ENCODE data around the gene FITM1.

Gene FITM1

GRCh38 chr14:24092110-24092504 is 38.4 kb upstream of the FITM1 start:
- Mint-ChIP-seq H3K27me3 (ENCODE audit: low read depth) (peaks cover 7% of the 10 kb centered on the region), H3K4me3 (peak overlapping the region; percentile 94 to 97 (median 95)), H3K27ac (peak overlapping the region in 1 of 3 experiments; percentile 13), H3K9me3 (no peaks in the 10 kb centered on the region), H3K4me1 (peaks cover 29% of the 10 kb centered on the region), H3K36me3 (ENCODE audit: low read depth) (no peaks in the 10 kb centered on the region)
- TF ChIP-seq, protein P1, sequence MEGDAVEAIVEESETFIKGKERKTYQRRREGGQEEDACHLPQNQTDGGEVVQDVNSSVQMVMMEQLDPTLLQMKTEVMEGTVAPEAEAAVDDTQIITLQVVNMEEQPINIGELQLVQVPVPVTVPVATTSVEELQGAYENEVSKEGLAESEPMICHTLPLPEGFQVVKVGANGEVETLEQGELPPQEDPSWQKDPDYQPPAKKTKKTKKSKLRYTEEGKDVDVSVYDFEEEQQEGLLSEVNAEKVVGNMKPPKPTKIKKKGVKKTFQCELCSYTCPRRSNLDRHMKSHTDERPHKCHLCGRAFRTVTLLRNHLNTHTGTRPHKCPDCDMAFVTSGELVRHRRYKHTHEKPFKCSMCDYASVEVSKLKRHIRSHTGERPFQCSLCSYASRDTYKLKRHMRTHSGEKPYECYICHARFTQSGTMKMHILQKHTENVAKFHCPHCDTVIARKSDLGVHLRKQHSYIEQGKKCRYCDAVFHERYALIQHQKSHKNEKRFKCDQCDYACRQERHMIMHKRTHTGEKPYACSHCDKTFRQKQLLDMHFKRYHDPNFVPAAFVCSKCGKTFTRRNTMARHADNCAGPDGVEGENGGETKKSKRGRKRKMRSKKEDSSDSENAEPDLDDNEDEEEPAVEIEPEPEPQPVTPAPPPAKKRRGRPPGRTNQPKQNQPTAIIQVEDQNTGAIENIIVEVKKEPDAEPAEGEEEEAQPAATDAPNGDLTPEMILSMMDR (IDR thresholded peaks at IDR 0.05; ENCODE audit: unreplicated experiment in 3 of 3), result no peak

- Mint-ChIP-seq H3K9me3 (no peaks in the 10 kb centered on the region), H3K4me1 (peaks cover 28% of the 10 kb centered on the region), H3K27ac (peak overlapping the region; percentile 65 to 87 (median 66)), H3K27me3 (ENCODE audit: low read depth) (peaks cover 7% of the 10 kb centered on the region), H3K4me3 (peak overlapping the region; percentile 94 to 97 (median 95)), H3K36me3 (ENCODE audit: low read depth) (no peaks in the 10 kb centered on the region)
- TF ChIP-seq, protein P1 (IDR thresholded peaks at IDR 0.05; ENCODE audit: unreplicated experiment in 3 of 3), result no peak
These were observed 37.8 kb upstream of the FITM1 start for GRCh38 chr14:24092505-24093206.

- H3K4me1 Mint-ChIP-seq, result peaks cover 28% of the 10 kb centered on the region
- TF ChIP-seq, protein P1 (IDR thresholded peaks at IDR 0.05; ENCODE audit: unreplicated experiment in 3 of 3), result no peak
- peak overlapping the region; percentile 94 to 97 (median 95) for H3K4me3 Mint-ChIP-seq
- H3K36me3 Mint-ChIP-seq (ENCODE audit: low read depth), result no peaks in the 10 kb centered on the region
- H3K9me3 Mint-ChIP-seq, result no peaks in the 10 kb centered on the region
- H3K27ac Mint-ChIP-seq, result peak overlapping the region; percentile 65 to 87 (median 66)
- peaks cover 7% of the 10 kb centered on the region for H3K27me3 Mint-ChIP-seq (ENCODE audit: low read depth)
These were observed 37.1 kb upstream of the FITM1 start for GRCh38 chr14:24093207-24093900.

- TF ChIP-seq, protein P1 (IDR thresholded peaks at IDR 0.05; ENCODE audit: unreplicated experiment in 3 of 3), result peak in 1 of 3 experiments; percentile 6
- H3K4me3 Mint-ChIP-seq, result peak within 1 kb of the TSS; percentile 94 to 97 (median 95)
These were observed 36.3 kb upstream of the FITM1 start, which contains the start of gene PCK2 for GRCh38 chr14:24093901-24094840. PCK2 (plus strand) TSS chr14:24094311; CDS start chr14:24094406, 95 bp downstream.

DNA sequence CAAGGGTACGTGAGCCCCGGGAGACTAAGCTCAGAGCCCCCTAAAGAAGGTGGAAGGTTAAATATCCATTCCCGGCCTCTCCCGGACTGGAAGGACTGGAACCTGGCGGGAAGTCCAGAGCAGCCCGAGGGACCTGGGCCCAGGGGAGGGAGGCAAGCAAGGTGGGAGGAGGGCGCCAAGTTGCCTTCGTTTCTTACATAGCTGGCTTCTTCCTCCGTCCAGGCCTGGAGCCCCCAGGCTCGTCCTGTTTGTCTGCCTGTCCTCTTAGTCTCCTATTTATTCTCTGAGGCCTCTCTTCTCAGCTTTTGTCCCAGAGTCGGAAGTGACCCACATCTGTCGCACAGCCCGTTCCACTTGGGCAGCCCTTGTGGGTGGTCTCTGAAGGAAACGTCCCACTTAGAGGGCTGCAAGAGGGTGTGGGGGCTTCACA is 35.6 kb upstream of the FITM1 start:
- TF ChIP-seq, protein P1 (IDR thresholded peaks at IDR 0.05; ENCODE audit: unreplicated experiment in 3 of 3), result no peak
- H3K27ac Mint-ChIP-seq, result peak overlapping the region; percentile 89 to 96 (median 90)
- H3K36me3 Mint-ChIP-seq (ENCODE audit: low read depth), result no peaks in the 10 kb centered on the region
- peaks cover 28% of the 10 kb centered on the region for H3K4me1 Mint-ChIP-seq
- peak overlapping the region; percentile 94 to 97 (median 95) for H3K4me3 Mint-ChIP-seq
- H3K27me3 Mint-ChIP-seq (ENCODE audit: low read depth), result peaks cover 7% of the 10 kb centered on the region
- no peaks in the 10 kb centered on the region for H3K9me3 Mint-ChIP-seq

More at GRCh38 chr14:24093901-24094840, 36.3 kb upstream of the FITM1 start, which contains the start of gene PCK2:
- peaks cover 7% of the 10 kb centered on the region for H3K27me3 Mint-ChIP-seq (ENCODE audit: low read depth)
- H3K27ac Mint-ChIP-seq, result peak within 1 kb of the TSS; percentile 89 to 96 (median 90)
- peaks cover 28% of the 10 kb centered on the region for H3K4me1 Mint-ChIP-seq
- no peaks in the 10 kb centered on the region for H3K9me3 Mint-ChIP-seq
- no peaks in the 10 kb centered on the region for H3K36me3 Mint-ChIP-seq (ENCODE audit: low read depth)
